Mammary epithelial cell (primary cell): ENCODE data around the gene ABRACL.

Experiments
- CTCF ChIP-seq, 2 donors: IDR thresholded peaks in 1 of 2; conservative IDR thresholded peaks in 1 of 2; 2 replicates each; pipeline ENCODE4 v1.5.1; 2011 to 2012; ENCODE audit warnings: inconsistent platforms in 2 of 2, low read length in 2 of 2, mild to moderate bottlenecking in 2 of 2, control low read depth in 1 of 2, low read depth in 1 of 2; ENCODE audit not compliant: insufficient read depth in 1 of 2; ENCODE audit errors: extremely low read depth in 1 of 2
- EZH2 ChIP-seq: IDR thresholded peaks from 2 replicates; pipeline ENCODE4 v1.6.1; 2012; ENCODE audit warnings: low read length, inconsistent platforms, borderline replicate concordance

- TF ChIP-seq CTCF (conservative IDR thresholded peaks at IDR 0.05 in 1 of 2, IDR thresholded peaks at IDR 0.05 in 1 of 2; ENCODE audit: extremely low read depth in 1 of 2, insufficient read depth in 1 of 2, low read depth in 1 of 2, low read length in 2 of 2) (no peak), EZH2 (no peak)
Measured at GRCh38 chr6:139011980-139012379, 16.6 kb upstream of the ABRACL start.
